Vagina (tissue), 2 donors: ENCODE measurements around the gene PRDM16.

ENCODE experiments used
- CTCF ChIP-seq, 3 experiments: fragments of 450-650 bp in 2 of 3; fragments of 200-600 bp in 1 of 3; sonication (generic) in 1 of 3; IDR thresholded peaks; one replicate each; pipeline ENCODE4 v1.5.1; 2017 to 2019; ENCODE audit warnings: antibody characterized with exemption in 3 of 3, mild to moderate bottlenecking in 2 of 3, moderate library complexity in 2 of 3
- POLR2A ChIP-seq, 2 donors: fragments of 450-650 bp; IDR thresholded peaks; one replicate each; pipeline ENCODE4 v1.6.1; 2017; ENCODE audit warnings: antibody characterized with exemption in 2 of 2, mild to moderate bottlenecking in 2 of 2, moderate library complexity in 2 of 2
- POLR2AphosphoS5 ChIP-seq, 2 donors: sonication (generic); formaldehyde crosslinking; IDR thresholded peaks; one replicate each; pipeline ENCODE4 v1.9.0; 2017; ENCODE audit warnings: antibody characterized with exemption in 2 of 2, mild to moderate bottlenecking in 2 of 2, low read depth in 1 of 2; ENCODE audit not compliant: insufficient read depth in 1 of 2

DNA sequence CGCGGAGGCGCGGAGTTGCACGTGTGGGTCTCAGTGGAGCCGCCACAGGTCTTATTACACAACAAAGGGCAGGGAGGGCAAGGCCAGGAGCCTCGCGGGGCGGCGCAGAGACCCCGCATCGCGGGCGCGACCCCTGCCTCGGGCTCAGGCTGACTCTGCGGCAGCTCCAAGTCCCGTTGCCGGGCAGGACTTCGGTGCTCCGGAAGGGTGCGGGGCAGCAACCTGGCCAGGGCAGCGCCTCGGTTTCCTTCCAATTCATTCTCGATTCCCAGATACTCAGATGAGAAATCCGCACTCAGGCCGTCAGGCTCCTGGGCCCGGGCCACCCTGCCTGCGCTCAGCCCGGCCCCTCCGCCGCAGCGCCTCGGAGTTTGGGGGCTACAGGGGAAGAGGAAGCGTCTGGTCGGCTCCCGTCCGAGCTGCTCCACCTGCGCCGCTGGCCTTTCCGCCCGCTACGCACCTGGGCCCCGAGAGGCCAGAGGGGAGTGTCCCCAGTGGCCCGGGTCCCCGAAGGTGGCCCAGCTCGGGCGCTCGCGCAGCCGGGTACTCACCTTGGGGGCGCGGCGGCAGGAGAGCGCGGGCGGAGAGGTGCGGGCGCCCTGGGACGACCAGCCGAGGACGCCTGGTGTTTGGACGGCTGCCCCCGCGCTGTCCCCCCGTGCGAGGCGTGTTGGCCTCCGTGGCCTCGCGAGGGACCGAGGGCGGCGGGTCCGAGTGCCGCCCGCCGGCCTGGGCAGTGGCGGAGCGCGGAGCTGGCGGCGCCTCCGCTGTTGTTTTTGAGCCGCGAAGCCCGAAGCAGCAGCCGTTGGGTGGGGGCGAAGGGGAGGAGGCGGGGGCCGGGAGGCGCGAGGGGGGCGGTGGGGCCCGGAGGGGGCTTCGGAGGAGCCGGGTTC lies 1.1 kb upstream of the PRDM16 start:
- no peak for TF ChIP-seq CTCF (IDR thresholded peaks at IDR 0.05)
- no peak for TF ChIP-seq POLR2AphosphoS5 (IDR thresholded peaks at IDR 0.05; ENCODE audit: insufficient read depth in 1 of 2, low read depth in 1 of 2)
- TF ChIP-seq POLR2A (IDR thresholded peaks at IDR 0.05): no peak
